Mammary microvascular endothelial cell (primary cell): ENCODE results near the gene ATP8B2. TPM values are rescaled to one million over a fixed set of nuclear protein-coding genes. Genes with fewer than 3 reads are reported as not detected.

ENCODE experiments used
- total RNA-seq: library from RNA; depleted of rRNA; stranded (reverse); fragments of >200 nt; gene quantifications from 2 replicates; pipeline ENCODE4 v1.2.3, GENCODE V29; 2015

The ATP8B2 gene, protein sequence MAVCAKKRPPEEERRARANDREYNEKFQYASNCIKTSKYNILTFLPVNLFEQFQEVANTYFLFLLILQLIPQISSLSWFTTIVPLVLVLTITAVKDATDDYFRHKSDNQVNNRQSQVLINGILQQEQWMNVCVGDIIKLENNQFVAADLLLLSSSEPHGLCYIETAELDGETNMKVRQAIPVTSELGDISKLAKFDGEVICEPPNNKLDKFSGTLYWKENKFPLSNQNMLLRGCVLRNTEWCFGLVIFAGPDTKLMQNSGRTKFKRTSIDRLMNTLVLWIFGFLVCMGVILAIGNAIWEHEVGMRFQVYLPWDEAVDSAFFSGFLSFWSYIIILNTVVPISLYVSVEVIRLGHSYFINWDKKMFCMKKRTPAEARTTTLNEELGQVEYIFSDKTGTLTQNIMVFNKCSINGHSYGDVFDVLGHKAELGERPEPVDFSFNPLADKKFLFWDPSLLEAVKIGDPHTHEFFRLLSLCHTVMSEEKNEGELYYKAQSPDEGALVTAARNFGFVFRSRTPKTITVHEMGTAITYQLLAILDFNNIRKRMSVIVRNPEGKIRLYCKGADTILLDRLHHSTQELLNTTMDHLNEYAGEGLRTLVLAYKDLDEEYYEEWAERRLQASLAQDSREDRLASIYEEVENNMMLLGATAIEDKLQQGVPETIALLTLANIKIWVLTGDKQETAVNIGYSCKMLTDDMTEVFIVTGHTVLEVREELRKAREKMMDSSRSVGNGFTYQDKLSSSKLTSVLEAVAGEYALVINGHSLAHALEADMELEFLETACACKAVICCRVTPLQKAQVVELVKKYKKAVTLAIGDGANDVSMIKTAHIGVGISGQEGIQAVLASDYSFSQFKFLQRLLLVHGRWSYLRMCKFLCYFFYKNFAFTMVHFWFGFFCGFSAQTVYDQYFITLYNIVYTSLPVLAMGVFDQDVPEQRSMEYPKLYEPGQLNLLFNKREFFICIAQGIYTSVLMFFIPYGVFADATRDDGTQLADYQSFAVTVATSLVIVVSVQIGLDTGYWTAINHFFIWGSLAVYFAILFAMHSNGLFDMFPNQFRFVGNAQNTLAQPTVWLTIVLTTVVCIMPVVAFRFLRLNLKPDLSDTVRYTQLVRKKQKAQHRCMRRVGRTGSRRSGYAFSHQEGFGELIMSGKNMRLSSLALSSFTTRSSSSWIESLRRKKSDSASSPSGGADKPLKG
- total RNA-seq = 53.6 and 59.0 TPM in 2 replicates

DNA sequence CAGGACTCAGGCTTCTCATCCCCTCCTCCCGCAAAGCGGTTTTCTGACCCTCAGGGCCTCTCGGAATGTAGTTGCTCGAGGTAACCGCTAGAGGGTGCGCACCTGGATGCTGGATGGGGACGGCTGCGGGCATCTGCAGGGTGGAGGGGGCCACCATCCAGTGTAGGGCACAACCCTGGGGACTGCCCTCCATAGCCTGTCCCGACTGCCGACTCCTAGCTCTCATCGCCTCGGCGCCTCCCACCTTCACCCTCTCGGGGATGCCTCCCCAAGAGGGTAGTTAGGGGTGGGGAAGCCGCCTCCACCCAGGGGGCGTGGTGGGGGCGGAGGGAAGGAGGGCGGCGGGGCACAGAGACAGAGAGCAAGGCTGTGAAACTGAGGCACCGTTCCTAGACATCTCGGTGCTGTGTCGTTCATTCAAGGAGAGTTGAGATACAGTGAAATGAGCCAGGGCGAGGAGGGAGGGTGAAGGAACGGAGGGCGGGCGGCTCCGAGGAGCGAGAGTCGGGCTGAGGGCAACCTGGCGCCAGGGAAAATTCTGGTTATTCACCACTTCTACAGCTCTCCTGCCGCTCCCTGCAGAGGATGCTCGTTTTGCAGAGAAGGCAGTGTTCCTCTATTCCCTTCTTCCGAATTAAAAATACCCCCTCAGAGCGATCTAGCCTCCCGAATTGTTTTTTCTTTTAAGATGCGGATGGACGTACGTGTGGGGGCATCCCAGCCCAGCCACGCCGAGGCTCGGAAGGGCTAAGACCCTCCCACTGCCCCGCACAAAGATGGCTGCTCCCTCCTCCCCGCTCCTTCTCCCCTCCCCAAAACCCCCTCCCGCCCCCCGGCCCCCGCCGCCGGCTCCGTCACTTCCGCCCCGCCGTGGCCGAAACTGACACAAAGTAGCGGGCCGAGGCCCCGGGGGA lies at the start of gene ATP8B2:
Gene ATP8B2 (plus strand): TSS at position 857 of the 914 bp plus-strand sequence. CDS start 2,617 bp downstream, outside the sequence.

DNA sequence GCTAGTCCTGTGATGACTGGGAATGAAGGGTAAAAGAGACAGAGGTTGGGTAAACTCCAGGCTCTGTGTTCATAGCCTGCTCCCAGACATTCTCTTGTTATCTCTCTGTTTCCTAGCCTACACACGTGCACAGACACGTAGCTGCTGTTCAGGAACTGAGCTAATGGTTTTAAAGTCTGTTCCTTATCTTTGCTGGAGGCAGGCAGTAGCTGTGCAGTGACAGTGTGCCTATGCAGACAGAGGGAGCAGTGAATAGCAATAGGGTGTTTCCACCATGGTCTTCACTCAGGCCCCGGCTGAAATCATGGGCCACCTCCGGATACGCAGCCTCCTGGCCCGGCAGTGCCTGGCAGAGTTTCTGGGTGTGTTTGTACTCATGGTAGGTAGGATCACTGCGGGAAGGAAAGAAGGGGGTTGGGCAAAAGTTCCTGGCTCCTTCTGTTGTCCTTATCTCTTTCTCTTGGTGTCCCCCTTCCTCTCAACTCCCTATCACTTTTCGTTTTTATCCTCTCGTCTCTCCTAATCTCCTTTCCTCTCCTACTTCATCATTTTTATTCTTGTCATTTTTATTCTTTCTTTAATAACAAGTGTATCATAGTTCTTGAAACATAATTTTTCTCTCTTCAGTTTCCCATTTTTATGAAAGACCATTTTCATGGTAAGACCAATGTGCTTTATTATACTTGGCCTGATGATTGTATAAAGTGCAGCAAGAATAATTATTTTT lies 4.3 kb upstream of the ATP8B2 start, which contains the start of gene AQP10:
Gene AQP10 (plus strand): TSS at position 212 of the 727 bp plus-strand sequence. CDS start 63 bp downstream, at position 275.

Other genes starting within 250 kb of the ATP8B2 start
- gene NUP210L, start 170.5 kb upstream of the ATP8B2 start, total RNA-seq = 0.07 TPM in 1 of 2 replicates, not detected in the other
- 1,041 and 1,134 TPM in 2 replicates for gene TPM3, start 133.4 kb upstream of the ATP8B2 start, total RNA-seq
- not detected in 2 replicates for gene CFAP141, start 119.2 kb upstream of the ATP8B2 start, total RNA-seq
- gene UBAP2L, start 104.6 kb upstream of the ATP8B2 start, total RNA-seq = 81.4 and 87.4 TPM in 2 replicates
- gene HAX1, start 52.9 kb upstream of the ATP8B2 start, total RNA-seq = 118 and 124 TPM in 2 replicates
- gene AQP10, start 4.4 kb upstream of the ATP8B2 start, total RNA-seq = not detected in 2 replicates
- gene IL6R, start 79.8 kb downstream of the ATP8B2 start, total RNA-seq = 5.3 and 8.3 TPM in 2 replicates
- gene TDRD10, start 176.7 kb downstream of the ATP8B2 start, total RNA-seq = 2.6 and 2.9 TPM in 2 replicates
- gene SHE, start 176.9 kb downstream of the ATP8B2 start, total RNA-seq = 34.3 and 39.5 TPM in 2 replicates
- 34.3 and 36.7 TPM in 2 replicates for gene UBE2Q1, start 233.1 kb downstream of the ATP8B2 start, total RNA-seq
- gene CHRNB2, start 242.3 kb downstream of the ATP8B2 start, total RNA-seq = 0.10 TPM in 1 of 2 replicates, not detected in the other